ENCODE results near the gene H1-8.
A peak's percentile ranks its signal among the peaks of the same experiment; 100 is the strongest.
"Not testable (repeated sequence)": the region's sequence is repeated elsewhere in the genome, so short reads cannot be mapped to it uniquely, and the experiment has no call there.

Gene H1-8

DNA sequence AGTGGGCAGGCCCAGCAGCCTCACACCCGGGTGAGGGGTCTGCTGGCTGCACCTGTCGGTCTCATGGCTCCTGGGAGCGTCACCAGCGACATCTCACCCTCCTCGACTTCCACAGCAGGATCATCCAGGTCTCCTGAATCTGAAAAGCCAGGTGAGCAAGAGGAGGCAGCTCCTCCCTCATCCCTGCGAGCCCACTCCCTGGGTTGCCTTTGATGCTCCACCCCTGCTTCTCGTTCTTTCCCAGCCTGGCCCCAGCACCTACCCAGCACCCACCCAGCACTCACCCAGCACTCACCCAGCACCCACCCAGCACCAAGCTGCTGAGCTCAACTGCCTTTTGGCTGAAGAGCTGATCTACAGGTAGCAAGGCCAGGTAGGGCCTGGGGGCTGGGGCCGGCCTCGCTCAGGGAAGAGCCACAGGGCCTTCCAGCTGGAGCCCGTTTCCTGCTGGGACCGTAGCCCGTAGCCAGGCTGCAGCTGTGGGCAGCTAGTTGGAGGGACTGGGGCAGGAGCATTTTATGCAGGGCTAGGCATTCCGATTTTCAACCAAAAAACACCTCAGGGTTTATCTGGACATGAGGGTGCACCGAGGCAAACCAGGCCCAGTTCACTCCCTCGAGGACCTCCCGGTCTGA, at the start of gene H1-8:
TSS of gene H1-8 (plus strand) at position 20 of the 635 bp plus-strand sequence. CDS start at position 64, 44 bp downstream.
- Histone ChIP-seq H3K27me3 (ENCODE audit: control insufficient read depth, insufficient read depth, low read length) (no peaks in the 10 kb centered on the region), H3K4me2 (ENCODE audit: low read length) (no peak within 1 kb of the TSS), H3K36me3 (ENCODE audit: control insufficient read depth, insufficient read depth, low read length) (no peaks in the 10 kb centered on the region), H3K4me1 (no peaks in the 10 kb centered on the region), H3K4me3 (ENCODE audit: low read depth, low read length) (no peak within 1 kb of the TSS), H2AFZ (no peak within 1 kb of the TSS), H3K9ac (no peak within 1 kb of the TSS), H3K9me3 (ENCODE audit: control insufficient read depth, low read length) (no peaks in the 10 kb centered on the region), H3K79me2 (no peaks in the 10 kb centered on the region), H3K27ac (no peak within 1 kb of the TSS)
- TF ChIP-seq CTCF (IDR thresholded peaks at IDR 0.05): no peak

DNA sequence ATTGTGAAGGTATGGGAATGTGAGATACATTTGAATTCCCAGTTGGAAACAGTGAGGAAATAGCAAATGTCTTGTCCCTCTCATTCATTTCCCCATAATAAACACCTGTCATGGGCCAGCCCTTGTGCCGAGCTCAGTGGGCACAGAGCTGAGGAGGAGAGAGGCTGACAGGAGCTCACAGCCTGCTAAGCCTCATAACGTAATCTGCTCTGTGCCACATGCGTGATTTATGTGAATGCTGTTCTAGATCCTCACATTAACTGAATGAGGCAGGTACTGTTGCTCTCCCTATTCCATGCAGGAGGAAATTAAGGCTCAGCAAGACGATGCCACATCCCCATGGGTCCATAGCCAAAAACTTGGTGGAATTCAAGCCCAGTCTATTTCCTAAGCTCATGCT, 49.8 kb upstream of the H1-8 start:
- no peaks in the 10 kb centered on the region for H3K36me3 ChIP-seq (ENCODE audit: control insufficient read depth, insufficient read depth, low read length)

GRCh38 chr3:129494499-129494898, 48.5 kb upstream of the H1-8 start:
- peak overlapping the region; percentile 50 for H3K27ac ChIP-seq
- H3K4me3 ChIP-seq (ENCODE audit: low read depth, low read length); H3K36me3 ChIP-seq (ENCODE audit: control insufficient read depth, insufficient read depth, low read length): not testable (repeated sequence)

More for the DNA sequence above, 49.8 kb upstream of the H1-8 start:
- Histone ChIP-seq H3K27me3 (ENCODE audit: control insufficient read depth, insufficient read depth, low read length) (no peaks in the 10 kb centered on the region), H3K4me1 (no peaks in the 10 kb centered on the region), H3K27ac (no peak overlapping the region), H3K9ac (no peak overlapping the region), H3K4me3 (ENCODE audit: low read depth, low read length) (no peak overlapping the region), H3K9me3 (ENCODE audit: control insufficient read depth, low read length) (no peaks in the 10 kb centered on the region), H3K79me2 (no peaks in the 10 kb centered on the region), H3K4me2 (ENCODE audit: low read length) (no peak overlapping the region), H2AFZ (no peak overlapping the region)
- no peak for TF ChIP-seq CTCF (IDR thresholded peaks at IDR 0.05)

DNA sequence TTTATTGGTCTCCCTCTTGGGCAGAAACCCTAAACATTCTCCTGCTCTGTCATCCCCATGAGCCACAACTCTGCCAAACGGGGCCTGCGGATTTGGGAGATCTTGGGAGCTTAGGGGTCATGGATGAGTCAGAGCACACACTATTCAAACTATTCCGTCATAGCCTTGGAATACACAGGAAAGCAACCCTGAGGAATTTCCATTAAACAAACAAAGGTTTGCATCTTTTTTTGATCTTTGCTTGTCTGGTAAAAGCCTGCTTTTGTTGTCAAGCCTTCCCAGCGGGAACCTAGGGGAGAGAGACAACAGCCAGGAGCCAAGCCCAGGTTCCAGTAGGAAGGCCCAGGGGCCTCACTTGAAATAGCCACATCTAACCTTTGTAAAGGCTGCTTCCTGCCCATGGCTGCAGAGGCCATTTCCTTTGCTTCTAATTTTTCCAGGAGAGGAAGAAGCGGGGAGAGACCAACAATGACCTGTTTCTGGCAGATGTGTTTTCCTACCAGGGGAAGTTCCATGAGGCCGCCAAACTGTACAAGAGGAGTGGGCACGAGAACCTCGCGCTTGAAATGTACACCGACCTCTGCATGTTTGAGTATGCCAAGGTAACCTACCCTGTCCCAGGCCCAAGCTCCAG, 47.9 kb upstream of the H1-8 start:
- H3K4me3 ChIP-seq (ENCODE audit: low read depth, low read length); H3K4me1 ChIP-seq: not testable (repeated sequence)

More at GRCh38 chr3:129494499-129494898, 48.5 kb upstream of the H1-8 start:
- not testable (repeated sequence) for H3K9me3 ChIP-seq (ENCODE audit: control insufficient read depth, low read length); H3K4me2 ChIP-seq (ENCODE audit: low read length); H3K9ac ChIP-seq; H3K27me3 ChIP-seq (ENCODE audit: control insufficient read depth, insufficient read depth, low read length); H3K4me1 ChIP-seq; H3K79me2 ChIP-seq; H2AFZ ChIP-seq

DNA sequence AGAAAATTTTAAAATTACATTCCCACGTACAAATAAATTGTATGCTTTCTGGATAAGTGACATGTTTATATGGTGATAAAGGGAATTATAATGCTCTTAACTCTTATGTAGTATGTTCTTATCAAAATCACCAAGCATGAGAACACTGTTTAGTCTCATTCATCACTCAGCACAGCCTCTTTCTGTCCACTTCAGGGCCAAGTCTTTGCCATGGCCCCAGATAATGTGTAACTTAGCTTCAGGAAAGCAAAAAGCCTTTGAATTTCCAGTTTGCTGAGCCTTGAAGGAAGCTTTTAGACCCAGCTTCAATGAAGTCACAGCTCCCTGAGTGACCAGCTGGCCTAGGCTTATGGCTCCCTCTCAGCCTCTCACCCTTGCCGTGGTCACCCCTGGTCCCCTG, 45.1 kb upstream of the H1-8 start:
- H3K27ac ChIP-seq; H3K27me3 ChIP-seq (ENCODE audit: control insufficient read depth, insufficient read depth, low read length); H3K4me3 ChIP-seq (ENCODE audit: low read depth, low read length); H3K79me2 ChIP-seq; H3K9me3 ChIP-seq (ENCODE audit: control insufficient read depth, low read length); H3K4me2 ChIP-seq (ENCODE audit: low read length); H2AFZ ChIP-seq; H3K36me3 ChIP-seq (ENCODE audit: control insufficient read depth, insufficient read depth, low read length); H3K4me1 ChIP-seq; H3K9ac ChIP-seq: not testable (repeated sequence)

More for the DNA sequence above, 47.9 kb upstream of the H1-8 start:
- not testable (repeated sequence) for H3K9me3 ChIP-seq (ENCODE audit: control insufficient read depth, low read length); H3K9ac ChIP-seq; H3K4me2 ChIP-seq (ENCODE audit: low read length); H3K36me3 ChIP-seq (ENCODE audit: control insufficient read depth, insufficient read depth, low read length); H3K27me3 ChIP-seq (ENCODE audit: control insufficient read depth, insufficient read depth, low read length); H2AFZ ChIP-seq; H3K79me2 ChIP-seq
- peak overlapping the region; percentile 51 for H3K27ac ChIP-seq

GRCh38 chr3:129498603-129499488, 44.1 kb upstream of the H1-8 start:
- not testable (repeated sequence) for H3K27ac ChIP-seq; H3K4me3 ChIP-seq (ENCODE audit: low read depth, low read length); H3K27me3 ChIP-seq (ENCODE audit: control insufficient read depth, insufficient read depth, low read length); H3K36me3 ChIP-seq (ENCODE audit: control insufficient read depth, insufficient read depth, low read length); H2AFZ ChIP-seq; H3K4me2 ChIP-seq (ENCODE audit: low read length); H3K9me3 ChIP-seq (ENCODE audit: control insufficient read depth, low read length); H3K9ac ChIP-seq; H3K79me2 ChIP-seq; H3K4me1 ChIP-seq

DNA sequence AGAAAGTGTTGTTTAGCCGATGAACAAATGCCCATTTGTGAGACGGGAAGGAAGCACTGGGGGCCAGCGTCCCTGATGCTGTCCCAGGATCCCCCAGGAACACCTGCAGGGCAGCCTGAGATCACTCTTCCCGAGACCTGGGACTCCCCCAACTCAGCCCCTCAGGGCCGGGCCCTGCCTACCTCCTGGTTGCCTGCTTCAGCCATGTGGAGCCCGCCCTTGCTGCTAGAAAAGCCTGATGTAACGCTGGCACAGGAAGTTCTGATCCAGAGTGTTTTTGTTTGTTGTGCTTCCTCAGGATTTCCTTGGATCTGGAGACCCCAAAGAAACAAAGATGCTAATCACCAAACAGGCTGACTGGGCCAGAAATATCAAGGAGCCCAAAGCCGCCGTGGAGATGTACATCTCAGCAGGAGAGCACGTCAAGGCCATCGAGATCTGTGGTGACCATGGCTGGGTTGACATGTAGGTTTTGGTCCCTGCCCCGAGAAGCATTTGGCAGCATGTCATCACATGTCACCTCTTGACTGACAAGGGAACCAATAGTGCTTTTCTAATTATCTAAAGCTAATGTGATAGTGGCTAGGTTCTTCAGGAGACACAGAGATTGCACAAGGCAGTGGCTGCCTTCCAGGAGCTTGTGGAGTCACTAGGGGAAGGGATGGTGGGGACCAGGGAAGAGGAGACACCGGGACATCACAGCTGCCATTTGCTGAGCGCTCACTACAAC, 43.2 kb upstream of the H1-8 start:
- not testable (repeated sequence) for H3K36me3 ChIP-seq (ENCODE audit: control insufficient read depth, insufficient read depth, low read length); H3K27me3 ChIP-seq (ENCODE audit: control insufficient read depth, insufficient read depth, low read length); H3K9me3 ChIP-seq (ENCODE audit: control insufficient read depth, low read length); H3K4me2 ChIP-seq (ENCODE audit: low read length); H3K4me3 ChIP-seq (ENCODE audit: low read depth, low read length); H2AFZ ChIP-seq; H3K79me2 ChIP-seq; H3K9ac ChIP-seq; H3K4me1 ChIP-seq
- H3K27ac ChIP-seq: peak overlapping the region; percentile 50
